Psoas muscle (tissue), 8 donors: ENCODE measurements around the gene IFFO2. TPM values are rescaled to one million over a fixed set of nuclear protein-coding genes. Genes with fewer than 3 reads are reported as not detected.
A peak's percentile ranks its signal among the peaks of the same experiment; 100 is the strongest.

ENCODE experiments used
- ATAC-seq, 4 donors: fragments of 200-7000 bp; cut with Tn5 transposase; one replicate each; pipeline ENCODE4 v1.9.1; 2020; ENCODE audit warnings: moderate library complexity in 3 of 4, mild to moderate bottlenecking in 2 of 4
- DNase-seq, 2 donors: peaks; one replicate each; pipeline ENCODE4 v3.0.0-alpha.2; 2020
- H3K27ac ChIP-seq: fragments of 200-600 bp; one replicate; pipeline ENCODE4 v1.8.0; 2022
- H3K27me3 ChIP-seq, 3 donors: fragments of 200-600 bp in 1 of 3; one replicate each; pipeline versions ENCODE4 v1.6.1 to v1.8.0; 2013 to 2022; ENCODE audit warnings: low read length in 2 of 3, mild to moderate bottlenecking in 2 of 3, moderate library complexity in 1 of 3; ENCODE audit not compliant: insufficient read depth in 3 of 3
- H3K36me3 ChIP-seq, 2 donors: fragments of 200-600 bp in 1 of 2; one replicate each; pipeline versions ENCODE4 v1.6.1 to v1.8.0; 2013 to 2022; ENCODE audit warnings: low read depth in 1 of 2, mild to moderate bottlenecking in 1 of 2, moderate library complexity in 1 of 2; ENCODE audit not compliant: insufficient read depth in 1 of 2
- H3K4me1 ChIP-seq: fragments of 200-600 bp; one replicate; pipeline ENCODE4 v1.8.0; 2022
- H3K4me3 ChIP-seq: fragments of 200-600 bp; one replicate; pipeline ENCODE4 v1.8.0; 2022; ENCODE audit warnings: mild to moderate bottlenecking
- H3K9me3 ChIP-seq: fragments of 200-600 bp; one replicate; pipeline ENCODE4 v1.8.0; 2022
- CTCF ChIP-seq: fragments of 200-600 bp; IDR thresholded peaks from one replicate; pipeline ENCODE4 v1.8.0; 2022; ENCODE audit warnings: antibody characterized with exemption
- WGBS, 3 donors: extraction: QIAGEN DNeasy Blood & Tissue Kit; methylation state at CpG; one replicate each; pipeline versions ENCODE4 v1.1.6 to v1.1.7; 2013; 5-methylcytosine and 5-hydroxymethylcytosine counted together
- intact Hi-C, 2 donors: fragments of 100-400 bp; cut with DNase I; formaldehyde crosslinking; loops; one replicate each; pipeline versions ENCODE4 v1.11.0 to v1.14.2; 2022
- polyA plus RNA-seq, 3 donors: library from polyadenylated mRNA; stranded (reverse); fragments of 200-250 nt; gene quantifications; one replicate each; pipeline ENCODE4 v1.2.3, GENCODE V29; 2013
- total RNA-seq, 4 donors: library from RNA; stranded (reverse); fragmentation: NEBNext Ultra II Directional in 2 of 4; extraction: Animal tissue kit (Norgen Biotek cat#: 25700) in 2 of 4; gene quantifications; one replicate each; pipeline versions ENCODE4 v1.2.1 to v1.2.4, GENCODE V29; 2021 to 2023
- donor health status: healthy with polysubstance abuse.
- donor health status: DM: no; HTN: no; CAD: no; lungs with moderate emphysema.
- donor health status: Bipolar disorder and iron deficiency.
- donor health status: healthy.
- donor health status: DM: yes; HTN: yes; CAD: no.
- donor health status: DM: no; HTN: no; CAD: no.
- donor health status: DM: no; HTN: no; CAD: no.
- donor health status: DM: yes; HTN: yes; CAD: no.

The IFFO2 gene
- total and polyA plus RNA-seq, 7 donors = 0.94 to 14.0 (median 3.7) TPM

DNA sequence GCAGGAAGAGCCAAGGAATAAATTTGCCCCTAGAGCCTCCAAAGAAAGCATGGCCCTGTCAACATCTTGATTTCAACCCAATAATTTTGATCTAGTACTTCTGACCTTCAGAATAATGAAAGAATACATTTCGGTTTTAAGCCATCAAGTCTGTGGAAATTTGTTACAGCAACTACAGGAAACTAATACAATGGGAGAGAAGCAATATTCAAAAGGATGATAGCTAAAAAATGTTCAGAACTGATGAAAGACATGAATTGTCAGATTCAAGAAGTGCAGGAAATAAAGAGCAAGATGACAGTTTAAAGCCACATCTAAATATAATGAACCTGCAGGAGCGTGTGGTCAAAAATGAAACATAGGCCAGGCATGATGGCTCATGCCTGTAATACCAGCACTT is 24.8 kb upstream of the IFFO2 start:
- Histone ChIP-seq H3K36me3 (no peaks in the 10 kb centered on the region), H3K4me3 (no peak overlapping the region), H3K4me1 (no peaks in the 10 kb centered on the region), H3K9me3 (no peaks in the 10 kb centered on the region), H3K27ac (no peak overlapping the region), H3K27me3 (peaks cover 0 to 28% (median 0%) of the 10 kb centered on the region in 3 donors)
- ATAC-seq (no peak), DNase-seq (no peak)
- no peak for TF ChIP-seq CTCF
- intact Hi-C loops = no loop called here
- WGBS, 3 donors = 93 to 96% (median 94%) methylated on average over 2 of the region's 2 CpGs

DNA sequence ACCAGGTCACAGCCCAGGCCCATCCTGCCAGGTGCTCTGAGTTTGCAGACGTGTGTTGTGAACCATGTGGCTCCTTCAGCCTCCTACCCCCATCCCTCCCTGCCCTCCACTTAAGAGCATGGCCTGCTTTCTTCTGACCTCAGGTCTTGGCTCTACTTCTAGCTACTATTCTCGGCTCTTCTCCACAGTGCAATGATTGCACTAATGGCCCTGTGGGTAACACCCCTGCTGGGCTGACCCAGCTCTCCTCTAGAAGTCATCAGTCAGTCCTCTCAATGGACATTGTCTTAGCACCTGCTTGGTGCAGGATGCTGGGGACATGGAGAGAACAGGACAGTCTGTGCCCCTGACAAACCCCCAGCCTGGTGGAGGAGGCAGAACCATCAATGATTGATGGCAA is 22.2 kb upstream of the IFFO2 start:
- peaks cover 0 to 12% (median 0%) of the 10 kb centered on the region in 3 donors for H3K27me3 ChIP-seq
- no peak overlapping the region for H3K4me3 ChIP-seq
- H3K27ac ChIP-seq = no peak overlapping the region
- WGBS, 3 donors = 18 to 22% (median 20%) methylated on average over 2 of the region's 2 CpGs
- intact Hi-C loops = no loop called here
- no peaks in the 10 kb centered on the region for H3K9me3 ChIP-seq
- TF ChIP-seq CTCF = no peak
- DNase-seq (no peak), ATAC-seq (peak; percentile 76 to 97 (median 88))
- no peaks in the 10 kb centered on the region for H3K4me1 ChIP-seq
- no peaks in the 10 kb centered on the region for H3K36me3 ChIP-seq

GRCh38 chr1:18977428-18977827 is 21.0 kb upstream of the IFFO2 start:
- ATAC-seq (no peak), DNase-seq (no peak)
- Histone ChIP-seq H3K27me3 (peaks cover 0 to 9% (median 0%) of the 10 kb centered on the region in 3 donors), H3K9me3 (no peaks in the 10 kb centered on the region), H3K4me3 (no peak overlapping the region), H3K4me1 (no peaks in the 10 kb centered on the region), H3K36me3 (no peaks in the 10 kb centered on the region), H3K27ac (no peak overlapping the region)
- TF ChIP-seq CTCF = no peak
- WGBS, 3 donors = 69 to 91% (median 81%) methylated on average over 7 of the region's 7 CpGs
- intact Hi-C loops = no loop called here

DNA sequence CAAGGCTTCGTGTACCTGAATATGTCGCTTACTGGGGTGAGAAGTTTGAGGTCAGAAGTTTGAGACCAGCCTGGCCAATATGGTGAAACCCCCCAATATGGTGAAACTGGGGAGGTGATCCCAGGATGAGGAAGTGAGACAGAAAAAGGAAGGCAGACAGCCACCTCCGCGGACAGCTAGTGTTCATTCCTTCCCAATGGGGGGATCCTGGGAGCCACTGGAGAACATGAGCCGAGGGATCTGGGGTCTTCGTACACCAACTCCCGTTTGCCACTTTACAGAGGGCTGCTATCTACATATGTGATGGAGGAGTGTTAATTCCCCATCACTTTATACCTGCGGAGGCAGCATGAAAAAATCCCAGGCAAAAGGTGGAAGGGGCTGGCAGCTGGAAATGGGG is 19.6 kb upstream of the IFFO2 start:
- no peak for ATAC-seq
- TF ChIP-seq CTCF = no peak
- H3K4me3 ChIP-seq = no peak overlapping the region
- 87 to 95% (median 88%) methylated on average over 8 of the region's 8 CpGs for WGBS, 3 donors
- H3K27ac ChIP-seq = no peak overlapping the region
- no peak for DNase-seq
- no peaks in the 10 kb centered on the region for H3K9me3 ChIP-seq
- H3K36me3 ChIP-seq = no peaks in the 10 kb centered on the region
- intact Hi-C loops = no loop called here
- no peaks in the 10 kb centered on the region for H3K4me1 ChIP-seq
- H3K27me3 ChIP-seq = peaks cover 0 to 5% (median 0%) of the 10 kb centered on the region in 3 donors

- intact Hi-C loops = no loop called here
- no peak overlapping the region for H3K27ac ChIP-seq
- no peaks in the 10 kb centered on the region for H3K4me1 ChIP-seq
- DNase-seq = no peak
- H3K4me3 ChIP-seq = no peak overlapping the region
- 68 to 77% (median 68%) methylated on average over 7 of the region's 7 CpGs for WGBS, 3 donors
- H3K9me3 ChIP-seq = no peaks in the 10 kb centered on the region
- no peak for ATAC-seq
- no peaks in the 10 kb centered on the region for H3K27me3 ChIP-seq
- TF ChIP-seq CTCF = no peak
- H3K36me3 ChIP-seq = no peaks in the 10 kb centered on the region
Observed at GRCh38 chr1:18974606-18975005, 18.1 kb upstream of the IFFO2 start.
